MCF 10A (cell line): Measurements from ENCODE around the gene IGF1. TPM values are rescaled to one million over a fixed set of nuclear protein-coding genes. Genes with fewer than 3 reads are reported as not detected.

Experiments
- BruUV-seq: library from RNA; stranded (reverse); fragments of 400-500 nt; replicated peaks from 2 replicates; lab custom pipeline; 2021; lab: Mats Ljungman, UMichigan
- CTCF ChIA-PET: fragments of 300-600 bp; sonication (Branson Sonifier 250); formaldehyde crosslinking; extraction: SDS; loops from one replicate; lab custom pipeline; 2021; ENCODE audit warnings: antibody characterized with exemption, inconsistent platforms; lab: Yijun Ruan, JAX
- POLR2A ChIA-PET: fragments of 300-600, 350-650 bp; sonication (Branson Sonifier 250); formaldehyde crosslinking; extraction: SDS; loops from one replicate; lab custom pipeline; 2020; ENCODE audit warnings: antibody characterized with exemption, inconsistent platforms; lab: Yijun Ruan, JAX
- DNase-seq: peaks from one replicate; pipeline ENCODE4 v3.0.0-alpha.2; 2018; ENCODE audit not compliant: unreplicated experiment
- H3K27ac Mint-ChIP-seq: one replicate; pipeline ENCODE4 v1.8.0; 2022; ENCODE audit warnings: mild to moderate bottlenecking, low read depth, mixed read lengths; ENCODE audit not compliant: unreplicated experiment
- H3K27me3 Mint-ChIP-seq: one replicate; pipeline ENCODE4 v1.8.0; 2022; ENCODE audit warnings: mixed read lengths; ENCODE audit not compliant: insufficient read depth, unreplicated experiment
- H3K36me3 Mint-ChIP-seq: one replicate; pipeline ENCODE4 v1.8.0; 2022; ENCODE audit warnings: mild to moderate bottlenecking, moderate library complexity, mixed read lengths; ENCODE audit not compliant: insufficient read depth, unreplicated experiment
- H3K4me1 Mint-ChIP-seq: one replicate; pipeline ENCODE4 v1.8.0; 2022; ENCODE audit warnings: mixed read lengths; ENCODE audit not compliant: insufficient read depth, unreplicated experiment
- H3K4me3 Mint-ChIP-seq: one replicate; pipeline ENCODE4 v1.8.0; 2022; ENCODE audit warnings: mild to moderate bottlenecking, moderate library complexity, mixed read lengths; ENCODE audit not compliant: unreplicated experiment
- H3K9me3 Mint-ChIP-seq: one replicate; pipeline ENCODE4 v1.8.0; 2022; ENCODE audit warnings: mixed read lengths; ENCODE audit not compliant: unreplicated experiment
- intact Hi-C: fragments of 100-400 bp; cut with micrococcal nuclease; formaldehyde crosslinking; loops from 2 replicates; pipeline ENCODE4 v1.14.1; 2022
- total RNA-seq: library from RNA; stranded (reverse); gene quantifications from 2 replicates; pipeline ENCODE4 v1.2.3, GENCODE V29; 2022
- TF ChIP-seq, protein P1 (sequence below): fragments of 200-600 bp; IDR thresholded peaks from one replicate; pipeline ENCODE4 v1.8.0; 2022; ENCODE audit warnings: antibody characterized with exemption, mild to moderate bottlenecking; ENCODE audit not compliant: unreplicated experiment

IGF1 gene
- total RNA-seq, 1 experiment from 2014 or later, result not detected

DNA sequence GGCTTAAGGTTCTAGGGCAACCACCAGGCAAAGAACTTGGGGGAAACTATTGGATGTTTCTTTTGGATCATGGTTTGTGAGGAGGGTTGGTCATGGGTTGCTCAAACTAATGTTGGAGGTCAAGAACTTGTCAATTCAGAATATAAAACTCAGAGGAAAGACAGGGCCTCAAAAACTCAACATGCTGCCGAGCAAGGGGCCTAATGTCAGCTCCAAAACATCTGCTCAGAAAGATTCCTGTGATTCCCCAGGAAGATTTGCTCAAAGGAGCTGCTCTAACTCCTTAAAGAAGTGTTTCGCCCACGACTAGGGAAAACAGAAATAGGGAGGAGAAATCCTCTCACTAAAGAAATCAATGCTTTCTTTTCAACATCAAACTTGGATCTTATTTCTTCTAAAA, 3.7 kb upstream of the IGF1 start:
- POLR2A ChIA-PET, result interaction anchor here (0.6 to 1.2 kb wide), 2 partner anchors 9 to 313 kb away, joined by 3 read pairs; no protein-coding TSS in a partner anchor
- TF ChIP-seq, protein P1, sequence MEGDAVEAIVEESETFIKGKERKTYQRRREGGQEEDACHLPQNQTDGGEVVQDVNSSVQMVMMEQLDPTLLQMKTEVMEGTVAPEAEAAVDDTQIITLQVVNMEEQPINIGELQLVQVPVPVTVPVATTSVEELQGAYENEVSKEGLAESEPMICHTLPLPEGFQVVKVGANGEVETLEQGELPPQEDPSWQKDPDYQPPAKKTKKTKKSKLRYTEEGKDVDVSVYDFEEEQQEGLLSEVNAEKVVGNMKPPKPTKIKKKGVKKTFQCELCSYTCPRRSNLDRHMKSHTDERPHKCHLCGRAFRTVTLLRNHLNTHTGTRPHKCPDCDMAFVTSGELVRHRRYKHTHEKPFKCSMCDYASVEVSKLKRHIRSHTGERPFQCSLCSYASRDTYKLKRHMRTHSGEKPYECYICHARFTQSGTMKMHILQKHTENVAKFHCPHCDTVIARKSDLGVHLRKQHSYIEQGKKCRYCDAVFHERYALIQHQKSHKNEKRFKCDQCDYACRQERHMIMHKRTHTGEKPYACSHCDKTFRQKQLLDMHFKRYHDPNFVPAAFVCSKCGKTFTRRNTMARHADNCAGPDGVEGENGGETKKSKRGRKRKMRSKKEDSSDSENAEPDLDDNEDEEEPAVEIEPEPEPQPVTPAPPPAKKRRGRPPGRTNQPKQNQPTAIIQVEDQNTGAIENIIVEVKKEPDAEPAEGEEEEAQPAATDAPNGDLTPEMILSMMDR, result no peak
- Mint-ChIP-seq H3K9me3 (no peaks in the 10 kb centered on the region), H3K36me3 (no peaks in the 10 kb centered on the region), H3K4me1 (peaks cover 8% of the 10 kb centered on the region), H3K27ac (peak overlapping the region; percentile 70), H3K4me3 (peak overlapping the region; percentile 67), H3K27me3 (no peaks in the 10 kb centered on the region)
- BruUV-seq, result no TSS peak
- CTCF ChIA-PET, result interaction anchor here (0.6 to 4.3 kb wide), 56 partner anchors 9 to 918 kb away, joined by 3 to 85 read pairs (median 4); no protein-coding TSS in a partner anchor
- intact Hi-C loops, result loop anchor here (1.0 to 5.0 kb wide), 6 partner anchors 183 to 712 kb away; no protein-coding TSS in a partner anchor
- DNase-seq, result no peak

DNA sequence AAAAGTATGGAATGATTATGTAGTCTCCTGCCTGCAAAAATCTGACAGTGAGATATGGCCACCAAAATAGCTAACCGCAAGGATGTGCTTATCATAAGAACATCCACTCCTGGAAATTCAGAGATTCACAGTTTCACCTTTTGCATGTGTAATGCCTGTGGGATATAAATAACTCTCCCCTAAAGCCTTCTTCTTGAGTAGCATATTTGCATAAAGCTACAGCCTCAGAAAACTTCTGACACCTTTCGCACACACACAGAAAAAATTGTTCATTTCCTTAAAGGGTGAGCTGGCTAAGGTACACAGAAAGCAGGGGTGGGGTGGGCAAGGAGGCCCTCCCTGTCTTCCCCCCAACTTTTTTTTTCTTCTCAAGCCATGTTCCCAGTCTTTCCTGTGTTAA, 3.1 kb upstream of the IGF1 start:
- Mint-ChIP-seq H3K27ac (no peak overlapping the region), H3K36me3 (no peaks in the 10 kb centered on the region), H3K9me3 (no peaks in the 10 kb centered on the region), H3K4me3 (no peak overlapping the region), H3K27me3 (no peaks in the 10 kb centered on the region), H3K4me1 (peaks cover 8% of the 10 kb centered on the region)
- no TSS peak for BruUV-seq
- POLR2A ChIA-PET, result interaction anchor here (0.6 to 1.2 kb wide), 2 partner anchors 10 to 312 kb away, joined by 3 read pairs; no protein-coding TSS in a partner anchor
- intact Hi-C loops, result loop anchor here (5.0 kb wide), 1 partner anchor 711 kb away; no protein-coding TSS in a partner anchor
- TF ChIP-seq, protein P1, result no peak
- CTCF ChIA-PET, result interaction anchor here (0.6 to 4.3 kb wide), 43 partner anchors 9 to 918 kb away, joined by 3 to 85 read pairs (median 4); no protein-coding TSS in a partner anchor
- DNase-seq, result no peak

DNA sequence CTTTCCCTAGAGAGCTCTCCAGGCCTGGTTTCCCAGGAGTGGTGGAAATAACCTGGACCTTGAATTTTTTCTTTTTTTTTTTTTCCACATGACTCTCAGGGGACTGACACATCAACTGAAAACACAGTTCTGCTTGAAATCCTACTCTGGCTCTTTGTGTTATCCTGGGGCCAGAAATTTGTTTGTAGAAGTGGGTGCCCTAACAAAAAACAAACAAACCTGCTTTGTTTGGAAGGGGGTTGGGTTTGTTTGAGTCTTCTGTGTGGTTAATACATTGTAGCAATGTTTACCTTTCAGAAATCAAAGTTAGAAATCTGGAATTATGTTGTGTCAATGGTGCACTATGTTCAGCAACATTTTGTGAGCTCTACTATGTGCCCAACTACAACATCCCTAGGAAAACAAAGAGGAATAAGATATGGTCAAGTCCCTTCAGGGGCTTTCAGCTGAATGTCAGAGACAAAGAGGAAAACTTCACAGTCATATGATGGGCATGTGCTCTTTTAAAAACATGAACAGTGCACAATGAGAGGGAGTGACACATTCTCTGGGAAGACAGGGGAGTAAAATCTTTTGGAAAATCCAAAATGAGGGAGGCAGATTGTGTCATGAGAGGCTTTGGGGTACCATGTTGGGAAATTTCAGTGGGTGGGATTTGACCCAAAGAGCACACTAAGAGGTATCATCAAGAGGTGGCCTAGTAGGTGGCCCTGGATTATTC, 1.5 kb upstream of the IGF1 start:
- POLR2A ChIA-PET, result interaction anchor here (1.2 kb wide), 1 partner anchor 11 kb away, joined by 3 read pairs; no protein-coding TSS in a partner anchor
- BruUV-seq, result no TSS peak
- Mint-ChIP-seq H3K9me3 (no peaks in the 10 kb centered on the region), H3K27me3 (no peaks in the 10 kb centered on the region), H3K27ac (no peak overlapping the region), H3K4me1 (peaks cover 8% of the 10 kb centered on the region), H3K4me3 (no peak overlapping the region), H3K36me3 (no peaks in the 10 kb centered on the region)
- CTCF ChIA-PET, result interaction anchor here (0.6 to 4.3 kb wide), 17 partner anchors 11 to 1511 kb away, joined by 3 to 85 read pairs (median 3); no protein-coding TSS in a partner anchor
- TF ChIP-seq, protein P1, result no peak
- intact Hi-C loops, result loop anchor here (5.0 kb wide), 1 partner anchor 710 kb away; no protein-coding TSS in a partner anchor
- no peak for DNase-seq

DNA sequence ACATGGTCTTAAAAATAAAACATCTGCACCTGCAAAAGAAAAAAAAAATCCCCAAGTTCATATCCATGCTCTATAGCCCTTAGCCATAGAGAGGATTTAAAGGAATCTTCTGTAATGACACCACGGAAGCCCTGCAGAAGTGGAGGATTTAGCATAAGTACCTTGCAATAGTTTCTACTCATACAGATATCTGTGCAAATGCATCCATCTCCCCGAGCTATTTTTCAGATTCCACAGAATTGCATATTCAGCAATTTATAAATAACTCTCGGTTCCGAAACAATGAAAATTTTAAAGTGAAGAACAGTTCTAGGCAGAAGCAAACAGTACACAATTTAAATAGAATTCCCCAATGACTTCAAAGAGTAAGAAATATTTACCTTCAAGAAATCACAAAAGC, 424 bp downstream of the IGF1 start:
- Mint-ChIP-seq H3K4me1 (peaks cover 9% of the 10 kb centered on the region), H3K4me3 (no peak overlapping the region), H3K27ac (no peak overlapping the region), H3K9me3 (no peaks in the 10 kb centered on the region), H3K27me3 (no peaks in the 10 kb centered on the region), H3K36me3 (no peaks in the 10 kb centered on the region)
- intact Hi-C loops, result loop anchor here (5.0 kb wide), 1 partner anchor 708 kb away; no protein-coding TSS in a partner anchor
- TF ChIP-seq, protein P1, result no peak
- no TSS peak for BruUV-seq
- POLR2A ChIA-PET, result interaction anchor here (1.2 kb wide), 1 partner anchor 17 kb away, joined by 3 read pairs; no protein-coding TSS in a partner anchor
- no peak for DNase-seq
- CTCF ChIA-PET, result interaction anchor here (0.6 to 2.1 kb wide), 8 partner anchors 12 to 399 kb away, joined by 3 to 14 read pairs (median 4); no protein-coding TSS in a partner anchor
